Tibial nerve (tissue), 4 donors: Measurements from ENCODE around the gene MUSK.
"Not testable (repeated sequence)": the region's sequence is repeated elsewhere in the genome, so short reads cannot be mapped to it uniquely, and the experiment has no call there.

Source experiments
- CTCF ChIP-seq, 5 experiments: fragments of 200-600 bp in 3 of 5; fragments of 450-650 bp in 2 of 5; sonication (generic) in 3 of 5; IDR thresholded peaks; one replicate each; pipeline ENCODE4 v1.5.1; 2016 to 2019; ENCODE audit warnings: antibody characterized with exemption in 5 of 5, mild to moderate bottlenecking in 3 of 5, moderate library complexity in 2 of 5
- EP300 ChIP-seq, 2 donors: sonication (generic); formaldehyde crosslinking; IDR thresholded peaks; one replicate each; pipeline ENCODE4 v1.6.1; 2017; ENCODE audit warnings: antibody characterized with exemption in 2 of 2, mild to moderate bottlenecking in 1 of 2

GRCh38 chr9:110788396-110788795 lies 119.8 kb downstream of the MUSK start:
- TF ChIP-seq CTCF, EP300 (IDR thresholded peaks at IDR 0.05): not testable (repeated sequence)
